Epidermal melanocyte (primary cell): ENCODE data around the gene CRACR2B.
A peak's percentile ranks its signal among the peaks of the same experiment; 100 is the strongest.

Experiments used
- DNase-seq: peaks from one replicate; pipeline ENCODE4 v3.0.0; 2011; ENCODE audit warnings: low spot score; ENCODE audit not compliant: insufficient read length

Gene CRACR2B

GRCh38 chr11:827897-828192 is at the start of gene CRACR2B:
TSS of gene CRACR2B (plus strand) at chr11:827919. CDS start at chr11:828608, 689 bp downstream.
- no peak for DNase-seq

GRCh38 chr11:778976-779954 is 48.5 kb upstream of the CRACR2B start:
- DNase-seq, result no peak

- DNase-seq, result no peak
Observed at GRCh38 chr11:779955-780532, 47.7 kb upstream of the CRACR2B start.

- no peak for DNase-seq
Observed at GRCh38 chr11:782264-783174, 45.2 kb upstream of the CRACR2B start.

GRCh38 chr11:783581-784015 is 44.1 kb upstream of the CRACR2B start:
- DNase-seq, result peak; percentile 64

- no peak for DNase-seq
Observed at GRCh38 chr11:786235-787083, 41.3 kb upstream of the CRACR2B start.

GRCh38 chr11:787084-787675 is 40.5 kb upstream of the CRACR2B start:
- DNase-seq, result no peak

GRCh38 chr11:788009-788640 is 39.6 kb upstream of the CRACR2B start:
- no peak for DNase-seq

- no peak for DNase-seq
Observed at GRCh38 chr11:788953-789940, 38.5 kb upstream of the CRACR2B start.

GRCh38 chr11:789943-790342 is 37.8 kb upstream of the CRACR2B start, which contains the start of gene CEND1:
TSS of gene CEND1 (minus strand) at chr11:790090. CDS start at chr11:788576, 1,514 bp downstream.
- DNase-seq, result peak; percentile 64

GRCh38 chr11:790721-791564 is 36.8 kb upstream of the CRACR2B start:
- no peak for DNase-seq

- DNase-seq, result no peak
Observed at GRCh38 chr11:791658-792534, 35.8 kb upstream of the CRACR2B start.

- no peak for DNase-seq
Observed at GRCh38 chr11:792535-792821, 35.2 kb upstream of the CRACR2B start.

- DNase-seq, result no peak
Observed at GRCh38 chr11:792873-793272, 34.8 kb upstream of the CRACR2B start.

- no peak for DNase-seq
Observed at GRCh38 chr11:793556-793955, 34.2 kb upstream of the CRACR2B start.

GRCh38 chr11:794013-794765 is 33.5 kb upstream of the CRACR2B start:
- no peak for DNase-seq
